COR-L47 (cell line): ENCODE results near the gene FXYD1.

Experiments used
- DNase-seq: peaks from one replicate; lab custom pipeline; 2025; lab: John Stamatoyannopoulos, UW

FXYD1 gene

GRCh38 chr19:35162471-35163326 lies 24.1 kb downstream of the FXYD1 start:
- DNase-seq: no peak

DNA sequence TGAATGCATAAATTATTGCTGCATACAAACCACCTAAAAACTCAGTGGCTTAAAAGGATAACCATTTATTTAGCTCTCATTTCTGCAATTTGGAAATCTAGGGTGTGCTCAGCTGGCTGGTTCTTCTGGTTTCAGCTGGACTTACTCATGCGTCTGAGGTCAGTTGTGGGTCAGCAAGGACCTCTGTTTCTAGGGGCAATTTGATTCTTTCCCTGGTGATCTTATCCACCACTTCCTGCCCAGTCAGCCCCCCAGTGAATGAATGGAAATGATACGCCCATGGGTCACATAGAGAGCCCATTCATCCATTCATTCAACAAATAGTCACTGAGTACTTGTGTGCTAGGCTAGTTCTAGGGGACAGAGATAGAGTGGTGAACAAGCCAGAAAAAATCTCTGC lies 25.8 kb downstream of the FXYD1 start:
- DNase-seq: no peak

DNA sequence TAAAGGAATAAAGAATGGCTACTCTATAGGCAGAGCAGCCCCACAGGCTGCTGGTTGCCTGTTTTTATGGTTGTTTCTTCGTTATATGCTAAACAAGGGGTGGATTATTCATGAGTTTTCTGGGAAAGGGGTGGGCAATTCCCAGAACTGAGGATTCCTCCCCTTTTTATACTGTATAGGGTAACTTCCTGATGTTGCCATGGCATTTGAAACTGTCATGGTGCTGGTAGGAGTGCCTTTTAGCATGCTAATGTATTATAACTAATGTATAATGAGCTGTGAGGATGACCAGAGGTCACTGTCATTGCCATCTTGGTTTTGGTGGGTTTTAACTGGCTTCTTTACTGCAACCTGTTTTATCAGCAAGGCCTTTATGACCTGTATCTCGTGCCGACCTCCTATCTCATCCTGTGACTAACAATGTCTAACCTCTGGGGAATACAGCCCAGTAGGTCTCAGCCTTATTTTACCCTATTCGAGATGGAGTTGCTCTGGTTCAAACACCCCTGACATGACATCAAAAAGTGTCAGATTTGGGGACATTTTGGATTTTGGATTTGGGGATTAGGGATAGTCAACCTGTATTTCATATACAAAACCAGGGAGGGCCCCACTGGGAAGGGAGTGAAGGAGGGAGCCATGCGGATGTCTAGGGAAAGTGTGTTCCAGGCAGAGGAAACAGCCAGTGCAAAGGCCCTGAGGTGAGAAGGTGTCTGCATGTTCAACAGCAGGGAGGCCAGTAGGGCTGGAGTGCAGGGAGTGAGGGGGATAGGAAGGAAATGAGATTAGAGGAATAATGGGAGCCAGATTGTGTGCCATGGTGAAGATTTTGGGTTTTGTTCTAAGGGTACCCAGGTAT lies 26.8 kb downstream of the FXYD1 start:
- DNase-seq: no peak

GRCh38 chr19:35166100-35167063 lies 27.8 kb downstream of the FXYD1 start:
- no peak for DNase-seq

DNA sequence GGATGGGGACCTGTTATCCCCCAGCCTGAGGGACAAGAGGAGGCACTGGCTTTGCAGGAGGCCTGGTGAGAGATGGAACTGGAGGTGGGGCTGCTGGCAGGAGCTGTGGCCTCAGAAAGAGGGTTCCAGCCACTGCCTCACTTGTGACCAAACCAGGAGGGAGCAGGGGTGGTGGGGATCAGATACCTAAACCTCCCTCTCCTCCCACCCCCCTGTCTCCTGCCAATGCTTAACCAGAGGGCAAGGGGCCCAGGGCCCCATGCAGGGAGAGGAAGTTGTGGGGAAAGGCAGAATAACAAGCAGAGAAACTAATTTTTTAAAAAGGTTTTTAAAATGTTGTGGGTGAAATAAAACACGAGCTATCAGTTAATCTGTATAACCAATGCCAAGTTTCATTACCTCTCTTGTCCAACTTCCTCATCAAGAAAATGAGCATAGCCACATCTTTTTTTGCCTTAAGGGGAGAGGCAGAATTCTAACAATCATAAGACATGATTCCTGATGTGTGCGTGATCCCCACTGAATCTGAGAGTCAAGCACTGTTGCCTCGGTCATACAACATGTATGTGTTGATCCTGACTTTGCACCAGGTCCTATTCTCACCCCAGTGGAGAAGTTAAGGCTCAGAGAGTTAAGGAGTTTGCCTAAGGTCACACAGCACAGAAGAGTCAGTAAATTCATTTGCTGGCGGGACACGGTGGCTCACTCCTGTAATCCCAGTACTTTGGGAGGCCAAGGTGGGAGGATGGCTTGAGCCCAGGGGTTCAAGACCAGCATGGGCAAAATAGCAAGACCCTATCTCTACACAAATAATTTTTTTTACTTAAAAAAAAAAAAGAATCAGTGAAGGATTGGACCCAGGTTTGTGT lies 28.9 kb downstream of the FXYD1 start:
- DNase-seq: no peak

GRCh38 chr19:35168196-35168595 lies 29.6 kb downstream of the FXYD1 start:
- no peak for DNase-seq

- DNase-seq: no peak
Observed at GRCh38 chr19:35169221-35169995, 30.8 kb downstream of the FXYD1 start.

DNA sequence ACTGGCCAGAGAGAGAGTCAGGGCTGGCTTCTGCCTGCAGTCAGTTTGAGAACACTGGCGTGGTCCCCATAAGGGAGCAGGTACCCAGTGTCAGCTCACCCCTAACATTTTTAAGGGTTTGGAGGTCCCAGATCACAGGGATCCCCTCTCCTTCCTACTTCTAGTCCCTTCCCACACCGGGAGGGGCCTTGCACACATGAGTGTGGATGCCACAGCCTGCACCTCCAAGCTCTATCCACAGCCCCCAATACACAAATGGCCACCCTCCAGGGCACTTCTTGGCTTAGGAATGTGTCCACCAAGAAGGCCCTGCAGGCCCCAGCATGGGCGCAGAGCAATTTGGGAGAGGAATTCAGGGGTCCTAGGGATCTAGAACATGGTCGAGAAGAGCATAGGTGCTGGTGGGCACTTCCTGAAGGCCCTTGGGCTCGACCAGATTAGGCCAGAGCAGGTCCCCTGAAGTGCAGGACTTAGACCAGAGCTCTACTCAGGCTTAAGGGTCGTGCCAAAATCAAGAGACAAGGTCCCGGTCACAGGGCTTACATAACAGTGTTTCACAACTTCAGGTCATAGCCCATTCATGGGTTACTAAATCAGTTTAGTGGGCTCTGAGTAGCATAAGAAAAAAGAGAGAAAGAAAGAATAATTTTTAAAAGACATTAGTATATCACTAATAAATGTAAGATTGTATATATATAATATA lies 31.9 kb downstream of the FXYD1 start:
- no peak for DNase-seq

GRCh38 chr19:35171730-35172129 lies 33.1 kb downstream of the FXYD1 start:
- DNase-seq: no peak

- DNase-seq: no peak
Observed at GRCh38 chr19:35174226-35174625, 35.6 kb downstream of the FXYD1 start.

DNA sequence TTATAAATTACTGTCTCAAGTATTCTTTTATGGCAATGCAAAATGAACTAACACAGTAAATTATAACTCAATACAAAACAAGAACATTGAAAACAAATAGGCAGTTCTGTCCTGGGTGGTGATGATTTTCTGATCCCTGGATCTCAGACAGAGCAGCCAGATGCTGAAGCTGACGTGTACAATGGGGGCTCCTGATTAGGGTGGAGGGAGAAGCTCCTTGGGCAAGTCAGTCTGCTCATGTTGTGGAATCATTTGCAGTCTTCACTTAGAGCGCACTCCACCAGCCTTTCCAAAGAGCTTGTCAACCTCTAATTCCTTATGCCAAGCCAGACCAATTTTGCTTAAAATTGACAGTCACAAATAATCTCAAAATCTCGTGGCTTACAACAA lies 37.6 kb downstream of the FXYD1 start:
- DNase-seq: no peak

DNA sequence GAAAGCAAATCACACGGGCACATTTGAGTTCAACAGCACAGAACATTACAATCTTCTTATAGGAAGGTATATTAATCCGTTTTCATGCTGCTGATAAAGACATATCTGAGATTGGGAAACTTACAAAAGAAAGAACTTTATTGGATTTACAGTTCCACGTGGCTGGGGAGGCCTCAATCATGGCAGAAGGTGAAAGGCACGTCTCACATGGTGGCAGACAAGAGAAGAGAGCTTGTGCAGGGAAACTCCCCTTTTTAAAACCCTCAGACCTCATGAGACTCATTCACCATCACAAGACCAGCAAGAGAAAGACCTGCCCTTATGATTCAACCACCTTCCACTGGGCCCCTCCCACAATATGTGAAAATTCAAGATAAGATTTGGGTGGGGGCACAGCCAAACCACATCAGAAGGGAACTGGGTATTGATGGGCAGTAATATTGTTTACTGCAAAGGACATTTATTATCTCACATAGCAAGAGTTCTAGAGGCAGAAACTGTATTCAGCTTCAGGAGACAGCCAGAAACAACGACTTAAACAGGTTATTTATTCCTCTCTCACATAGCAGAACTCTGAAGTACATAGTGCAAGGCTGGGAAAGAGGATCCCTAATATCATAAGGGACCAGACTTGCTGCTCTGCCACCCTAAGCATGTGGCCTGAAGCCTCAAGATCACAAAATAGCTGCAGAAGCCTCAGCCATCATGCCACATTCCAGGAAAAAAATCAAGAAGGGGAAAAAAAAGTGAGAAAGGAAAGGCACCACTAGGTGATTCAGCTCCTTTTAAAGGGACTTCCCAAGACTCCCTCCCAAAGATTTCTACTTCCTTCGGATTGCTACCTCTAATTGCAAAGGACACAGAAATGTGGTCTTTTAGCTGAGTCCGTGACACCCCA lies 39.0 kb downstream of the FXYD1 start:
- DNase-seq: no peak

DNA sequence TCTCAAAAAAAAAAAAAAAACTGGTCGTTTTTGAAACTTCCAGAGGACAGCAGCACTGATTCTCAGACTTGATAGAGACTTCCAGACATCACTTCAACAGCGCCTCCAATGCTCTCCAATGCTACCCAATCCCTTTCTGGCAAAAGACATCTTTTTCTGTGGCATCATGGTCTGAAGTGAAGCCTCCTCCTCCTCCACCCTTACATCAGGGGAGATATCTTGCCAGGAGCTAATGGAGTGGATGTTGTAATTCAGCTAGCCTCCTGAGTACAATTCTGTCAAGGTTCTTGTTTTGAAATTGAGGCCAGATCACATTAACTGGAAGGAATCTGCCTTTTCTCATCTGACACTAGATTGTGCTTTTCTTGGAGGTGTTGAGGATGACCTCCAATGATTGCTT lies 40.1 kb downstream of the FXYD1 start:
- DNase-seq: no peak

- DNase-seq: no peak
Observed at GRCh38 chr19:35179830-35180229, 41.2 kb downstream of the FXYD1 start.

GRCh38 chr19:35181387-35181786 lies 42.8 kb downstream of the FXYD1 start:
- no peak for DNase-seq

GRCh38 chr19:35184267-35184666 lies 45.6 kb downstream of the FXYD1 start:
- DNase-seq: no peak

GRCh38 chr19:35184884-35185283 lies 46.3 kb downstream of the FXYD1 start:
- no peak for DNase-seq
